Right lung (tissue), 5 donors: ENCODE results near the gene ASAP2. TPM values are rescaled to one million over a fixed set of nuclear protein-coding genes. Genes with fewer than 3 reads are reported as not detected.

Experiments
- DNase-seq, 2 donors: peaks; one replicate each; pipeline ENCODE4 v3.0.0-alpha.2; 2013
- polyA plus RNA-seq, 5 donors: library from polyadenylated mRNA; unstranded; fragments of 120-200 nt; gene quantifications; one replicate each; pipeline versions ENCODE4 v1.2.1 to v1.2.3, GENCODE V29; 2013; ENCODE audit warnings: inconsistent platforms in 1 of 5, low replicate concordance in 1 of 5; ENCODE audit not compliant: insufficient read length in 5 of 5, insufficient read depth in 1 of 5

Gene ASAP2
- polyA plus RNA-seq, 5 donors = 22.4 to 36.3 (median 33.7) TPM

GRCh38 chr2:9230051-9230802 lies 23.6 kb downstream of the ASAP2 start:
- DNase-seq = no peak

- no peak for DNase-seq
These were observed 24.3 kb downstream of the ASAP2 start for GRCh38 chr2:9230881-9231280.

- DNase-seq = no peak
These were observed 24.9 kb downstream of the ASAP2 start for GRCh38 chr2:9231291-9232165.

GRCh38 chr2:9232166-9232479 lies 25.5 kb downstream of the ASAP2 start:
- DNase-seq = no peak

- DNase-seq = no peak
These were observed 26.3 kb downstream of the ASAP2 start for GRCh38 chr2:9232886-9233285.

GRCh38 chr2:9234680-9235146 lies 28.1 kb downstream of the ASAP2 start:
- DNase-seq = no peak

GRCh38 chr2:9235147-9236044 lies 28.8 kb downstream of the ASAP2 start:
- DNase-seq = no peak

GRCh38 chr2:9236045-9236344 lies 29.4 kb downstream of the ASAP2 start:
- DNase-seq = no peak

- DNase-seq = no peak
These were observed 30.3 kb downstream of the ASAP2 start for GRCh38 chr2:9236867-9237266.

GRCh38 chr2:9237831-9238230 lies 31.2 kb downstream of the ASAP2 start:
- DNase-seq = no peak

- DNase-seq = no peak
These were observed 32.1 kb downstream of the ASAP2 start for GRCh38 chr2:9238591-9239326.

- DNase-seq = no peak
These were observed 33.0 kb downstream of the ASAP2 start for GRCh38 chr2:9239616-9240015.

GRCh38 chr2:9240745-9241144 lies 34.1 kb downstream of the ASAP2 start:
- DNase-seq = no peak

GRCh38 chr2:9241233-9241632 lies 34.6 kb downstream of the ASAP2 start:
- DNase-seq = no peak

GRCh38 chr2:9243357-9243756 lies 36.7 kb downstream of the ASAP2 start:
- DNase-seq = no peak

- no peak for DNase-seq
These were observed 38.5 kb downstream of the ASAP2 start for GRCh38 chr2:9244985-9245544.

- no peak for DNase-seq
These were observed 40.6 kb downstream of the ASAP2 start for GRCh38 chr2:9247177-9247576.

GRCh38 chr2:9247786-9248185 lies 41.2 kb downstream of the ASAP2 start:
- DNase-seq = no peak

GRCh38 chr2:9248363-9248762 lies 41.8 kb downstream of the ASAP2 start:
- no peak for DNase-seq

GRCh38 chr2:9249020-9249800 lies 42.6 kb downstream of the ASAP2 start:
- no peak for DNase-seq
